Vagina (tissue), 2 donors: ENCODE measurements around the gene STXBP6. TPM values are rescaled to one million over a fixed set of nuclear protein-coding genes. Genes with fewer than 3 reads are reported as not detected.
"Not testable (repeated sequence)": the region's sequence is repeated elsewhere in the genome, so short reads cannot be mapped to it uniquely, and the experiment has no call there.

ENCODE experiments used
- DNase-seq, 2 donors: peaks; one replicate each; pipeline ENCODE4 v3.0.0-alpha.2; 2017; ENCODE audit errors: extremely low spot score in 2 of 2
- H3K27ac ChIP-seq: fragments of 200-600 bp; sonication (generic); one replicate; pipeline ENCODE4 v1.5.1; 2019
- H3K27me3 ChIP-seq: fragments of 200-600 bp; sonication (generic); one replicate; pipeline ENCODE4 v1.5.1; 2019
- H3K36me3 ChIP-seq, 2 donors: fragments of 200-600 bp; sonication (generic); one replicate each; pipeline ENCODE4 v1.5.1; 2017 to 2019
- H3K4me1 ChIP-seq: fragments of 200-600 bp; sonication (generic); one replicate; pipeline ENCODE4 v1.5.1; 2019
- H3K4me3 ChIP-seq, 2 donors: fragments of 200-600 bp; sonication (generic); 1 replicate in 1 of 2; 2 replicates in 1 of 2; pipeline ENCODE4 v1.5.1; 2016 to 2019
- H3K9me3 ChIP-seq: fragments of 200-600 bp; sonication (generic); one replicate; pipeline ENCODE4 v1.5.1; 2019
- CTCF ChIP-seq, 3 experiments: fragments of 450-650 bp in 2 of 3; fragments of 200-600 bp in 1 of 3; sonication (generic) in 1 of 3; IDR thresholded peaks; one replicate each; pipeline ENCODE4 v1.5.1; 2017 to 2019; ENCODE audit warnings: antibody characterized with exemption in 3 of 3, mild to moderate bottlenecking in 2 of 3, moderate library complexity in 2 of 3
- POLR2A ChIP-seq, 2 donors: fragments of 450-650 bp; IDR thresholded peaks; one replicate each; pipeline ENCODE4 v1.6.1; 2017; ENCODE audit warnings: antibody characterized with exemption in 2 of 2, mild to moderate bottlenecking in 2 of 2, moderate library complexity in 2 of 2
- POLR2AphosphoS5 ChIP-seq, 2 donors: sonication (generic); formaldehyde crosslinking; IDR thresholded peaks; one replicate each; pipeline ENCODE4 v1.9.0; 2017; ENCODE audit warnings: antibody characterized with exemption in 2 of 2, mild to moderate bottlenecking in 2 of 2, low read depth in 1 of 2; ENCODE audit not compliant: insufficient read depth in 1 of 2
- intact Hi-C: fragments of 100-400 bp; cut with DNase I; formaldehyde crosslinking; loops from one replicate; pipeline ENCODE4 v1.15.1; 2023
- total RNA-seq: library from RNA; depleted of rRNA; stranded (reverse); fragments of >200 nt; gene quantifications from one replicate; pipeline ENCODE4 v1.2.3, GENCODE V29; 2016

Gene STXBP6
- total RNA-seq, 1 donor from 2014 or later, result 4.4 TPM

GRCh38 chr14:24780281-24780680, 269.7 kb downstream of the STXBP6 start:
- H3K27me3 ChIP-seq, result no peaks in the 10 kb centered on the region
- H3K9me3 ChIP-seq, result no peaks in the 10 kb centered on the region
- H3K36me3 ChIP-seq, result no peaks in the 10 kb centered on the region
- intact Hi-C loops, result no loop called here
- no peak for TF ChIP-seq CTCF (IDR thresholded peaks at IDR 0.05)
- no peak for TF ChIP-seq POLR2A (IDR thresholded peaks at IDR 0.05)
- TF ChIP-seq POLR2AphosphoS5 (IDR thresholded peaks at IDR 0.05; ENCODE audit: insufficient read depth in 1 of 2, low read depth in 1 of 2), result no peak
- H3K27ac ChIP-seq, result no peak overlapping the region
- no peak for DNase-seq
- H3K4me1 ChIP-seq, result no peaks in the 10 kb centered on the region
- no peak overlapping the region for H3K4me3 ChIP-seq

GRCh38 chr14:24777678-24778077, 272.3 kb downstream of the STXBP6 start:
- TF ChIP-seq POLR2AphosphoS5 (IDR thresholded peaks at IDR 0.05; ENCODE audit: insufficient read depth in 1 of 2, low read depth in 1 of 2) (no peak), CTCF (IDR thresholded peaks at IDR 0.05) (no peak), POLR2A (IDR thresholded peaks at IDR 0.05) (no peak)
- H3K27ac ChIP-seq, result no peak overlapping the region
- no peak for DNase-seq
- intact Hi-C loops, result no loop called here
- no peak overlapping the region for H3K4me3 ChIP-seq
- no peaks in the 10 kb centered on the region for H3K36me3 ChIP-seq
- no peaks in the 10 kb centered on the region for H3K9me3 ChIP-seq
- H3K4me1 ChIP-seq, result no peaks in the 10 kb centered on the region
- no peaks in the 10 kb centered on the region for H3K27me3 ChIP-seq

- Histone ChIP-seq H3K4me1 (no peaks in the 10 kb centered on the region), H3K36me3 (no peaks in the 10 kb centered on the region), H3K27ac (no peak overlapping the region), H3K27me3 (no peaks in the 10 kb centered on the region), H3K9me3 (no peaks in the 10 kb centered on the region), H3K4me3 (no peak overlapping the region)
- intact Hi-C loops, result no loop called here
- TF ChIP-seq POLR2AphosphoS5 (IDR thresholded peaks at IDR 0.05; ENCODE audit: insufficient read depth in 1 of 2, low read depth in 1 of 2) (no peak), CTCF (IDR thresholded peaks at IDR 0.05) (no peak), POLR2A (IDR thresholded peaks at IDR 0.05) (no peak)
- no peak for DNase-seq
These were observed 274.0 kb downstream of the STXBP6 start for GRCh38 chr14:24775950-24776349.

GRCh38 chr14:24774187-24774915, 275.6 kb downstream of the STXBP6 start:
- intact Hi-C loops, result no loop called here
- TF ChIP-seq CTCF (IDR thresholded peaks at IDR 0.05), result no peak
- no peak for TF ChIP-seq POLR2A (IDR thresholded peaks at IDR 0.05)
- TF ChIP-seq POLR2AphosphoS5 (IDR thresholded peaks at IDR 0.05; ENCODE audit: insufficient read depth in 1 of 2, low read depth in 1 of 2), result no peak

GRCh38 chr14:24773564-24773963, 276.4 kb downstream of the STXBP6 start:
- intact Hi-C loops, H3K9me3 ChIP-seq, H3K27me3 ChIP-seq, H3K36me3 ChIP-seq, H3K4me1 ChIP-seq, H3K4me3 ChIP-seq, DNase-seq, H3K27ac ChIP-seq: not testable (repeated sequence)

More at GRCh38 chr14:24774187-24774915, 275.6 kb downstream of the STXBP6 start:
- Histone ChIP-seq H3K36me3 (no peaks in the 10 kb centered on the region), H3K4me3 (no peak overlapping the region), H3K9me3 (no peaks in the 10 kb centered on the region), H3K4me1 (no peaks in the 10 kb centered on the region), H3K27ac (no peak overlapping the region), H3K27me3 (no peaks in the 10 kb centered on the region)
- no peak for DNase-seq
